DND-41 (cell line): Measurements from ENCODE around the gene ZNRF2.

ENCODE experiments used
- EZH2 ChIP-seq: IDR thresholded peaks from 3 replicates; pipeline ENCODE4 v1.6.1; 2012; ENCODE audit warnings: borderline replicate concordance, low read depth, mild to moderate bottlenecking, moderate library complexity, low read length, inconsistent platforms; ENCODE audit not compliant: severe bottlenecking
- TF ChIP-seq, protein P1 (sequence below): IDR thresholded peaks from 2 replicates; pipeline ENCODE4 v1.5.1; 2012; ENCODE audit warnings: borderline replicate concordance, low read length, moderate library complexity, mild to moderate bottlenecking; ENCODE audit not compliant: poor library complexity, severe bottlenecking; ENCODE audit errors: extremely low read depth

DNA sequence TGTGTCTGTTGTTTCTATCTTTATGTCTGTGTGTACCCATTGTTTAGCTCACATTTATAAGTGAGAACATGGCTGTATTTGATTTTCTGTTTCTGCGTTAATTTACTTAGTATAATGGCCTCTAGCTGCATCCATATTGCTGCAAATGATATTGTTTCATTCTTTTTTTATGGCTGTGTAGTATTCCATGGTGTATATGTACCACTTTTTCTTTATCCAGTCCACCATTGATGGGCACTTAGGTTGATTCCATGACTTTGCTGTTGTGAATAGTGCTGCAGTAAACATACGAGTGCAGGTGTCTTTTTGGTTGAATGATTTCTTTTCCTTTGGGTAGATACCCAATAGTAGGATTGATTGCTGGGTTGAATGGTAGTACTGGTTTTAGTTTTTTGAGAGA is 48.2 kb downstream of the ZNRF2 start:
- TF ChIP-seq, protein P1, sequence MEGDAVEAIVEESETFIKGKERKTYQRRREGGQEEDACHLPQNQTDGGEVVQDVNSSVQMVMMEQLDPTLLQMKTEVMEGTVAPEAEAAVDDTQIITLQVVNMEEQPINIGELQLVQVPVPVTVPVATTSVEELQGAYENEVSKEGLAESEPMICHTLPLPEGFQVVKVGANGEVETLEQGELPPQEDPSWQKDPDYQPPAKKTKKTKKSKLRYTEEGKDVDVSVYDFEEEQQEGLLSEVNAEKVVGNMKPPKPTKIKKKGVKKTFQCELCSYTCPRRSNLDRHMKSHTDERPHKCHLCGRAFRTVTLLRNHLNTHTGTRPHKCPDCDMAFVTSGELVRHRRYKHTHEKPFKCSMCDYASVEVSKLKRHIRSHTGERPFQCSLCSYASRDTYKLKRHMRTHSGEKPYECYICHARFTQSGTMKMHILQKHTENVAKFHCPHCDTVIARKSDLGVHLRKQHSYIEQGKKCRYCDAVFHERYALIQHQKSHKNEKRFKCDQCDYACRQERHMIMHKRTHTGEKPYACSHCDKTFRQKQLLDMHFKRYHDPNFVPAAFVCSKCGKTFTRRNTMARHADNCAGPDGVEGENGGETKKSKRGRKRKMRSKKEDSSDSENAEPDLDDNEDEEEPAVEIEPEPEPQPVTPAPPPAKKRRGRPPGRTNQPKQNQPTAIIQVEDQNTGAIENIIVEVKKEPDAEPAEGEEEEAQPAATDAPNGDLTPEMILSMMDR = no peak
- no peak for TF ChIP-seq EZH2
